ENCODE results near the gene TRERF1. TPM values are rescaled to one million over a fixed set of nuclear protein-coding genes. Genes with fewer than 3 reads are reported as not detected.
"Not testable (repeated sequence)": the region's sequence is repeated elsewhere in the genome, so short reads cannot be mapped to it uniquely, and the experiment has no call there.

TRERF1 gene
- total RNA-seq: 1 to 10 TPM; 3.4 to 5.6 TPM
- long read RNA-seq, donor 1, partial matches to known transcripts: 0 of 2 reads
- long read RNA-seq, donor 1, other reads (novel, unspliced or antisense): 2 of 2 reads
- long read RNA-seq, donor 2, partial matches to known transcripts: 1 of 4 reads
- long read RNA-seq, donor 2, other reads (novel, unspliced or antisense): 3 of 4 reads

GRCh38 chr6:42451333-42452170 lies at the start of gene TRERF1:
Gene TRERF1, minus strand, starts transcription at chr6:42451926. Its CDS starts 182,336 bp downstream, at chr6:42269590.
- intact Hi-C loops (cut with DNase I): no loop called here
- DNase-seq (ENCODE audit: low spot score): no peak

- DNase-seq (ENCODE audit: low spot score): no peak
- intact Hi-C loops (cut with DNase I): no loop called here
Observed at GRCh38 chr6:42498473-42499128, 46.9 kb upstream of the TRERF1 start.

- DNase-seq (ENCODE audit: low spot score): no peak
- intact Hi-C loops (cut with DNase I): no loop called here
Observed at GRCh38 chr6:42493914-42494539, 42.3 kb upstream of the TRERF1 start.

GRCh38 chr6:42488129-42488528 lies 36.4 kb upstream of the TRERF1 start:
- DNase-seq (ENCODE audit: low spot score): no peak

GRCh38 chr6:42484261-42484660 lies 32.5 kb upstream of the TRERF1 start:
- no peak for DNase-seq (ENCODE audit: low spot score)
- intact Hi-C loops (cut with DNase I): no loop called here

More at GRCh38 chr6:42488129-42488528, 36.4 kb upstream of the TRERF1 start:
- intact Hi-C loops (cut with DNase I): no loop called here

- intact Hi-C loops (cut with DNase I): no loop called here
- no peak for DNase-seq (ENCODE audit: low spot score)
Observed at GRCh38 chr6:42482174-42482573, 30.4 kb upstream of the TRERF1 start.

GRCh38 chr6:42471714-42472113 lies 20.0 kb upstream of the TRERF1 start:
- no peak for DNase-seq (ENCODE audit: low spot score)
- intact Hi-C loops (cut with DNase I): no loop called here

- no peak for DNase-seq (ENCODE audit: low spot score)
- intact Hi-C loops (cut with DNase I): no loop called here
Observed at GRCh38 chr6:42471142-42471541, 19.4 kb upstream of the TRERF1 start.

GRCh38 chr6:42468273-42468672 lies 16.5 kb upstream of the TRERF1 start:
- intact Hi-C loops (cut with DNase I): no loop called here
- no peak for DNase-seq (ENCODE audit: low spot score)

- intact Hi-C loops (cut with DNase I): no loop called here
- no peak for DNase-seq (ENCODE audit: low spot score)
Observed at GRCh38 chr6:42467651-42468050, 15.9 kb upstream of the TRERF1 start.

- DNase-seq (ENCODE audit: low spot score); intact Hi-C loops (cut with DNase I): not testable (repeated sequence)
Observed at GRCh38 chr6:42466470-42466869, 14.7 kb upstream of the TRERF1 start.

- intact Hi-C loops (cut with DNase I): no loop called here
Observed at GRCh38 chr6:42462474-42462972, 10.8 kb upstream of the TRERF1 start.

GRCh38 chr6:42460883-42461282 lies 9.2 kb upstream of the TRERF1 start:
- intact Hi-C loops (cut with DNase I): no loop called here
- DNase-seq (ENCODE audit: low spot score): no peak

More at GRCh38 chr6:42462474-42462972, 10.8 kb upstream of the TRERF1 start:
- no peak for DNase-seq (ENCODE audit: low spot score)

GRCh38 chr6:42459888-42460287 lies 8.2 kb upstream of the TRERF1 start:
- intact Hi-C loops (cut with DNase I): no loop called here
- DNase-seq (ENCODE audit: low spot score): no peak

- DNase-seq (ENCODE audit: low spot score): peak; percentile 85
- intact Hi-C loops (cut with DNase I): no loop called here
Observed at GRCh38 chr6:42454428-42454791, 2.7 kb upstream of the TRERF1 start.

GRCh38 chr6:42453654-42454427 lies 2.1 kb upstream of the TRERF1 start:
- intact Hi-C loops (cut with DNase I): no loop called here
- peak; percentile 86 for DNase-seq (ENCODE audit: low spot score)

GRCh38 chr6:42453031-42453653 lies 1.4 kb upstream of the TRERF1 start:
- intact Hi-C loops (cut with DNase I): no loop called here

GRCh38 chr6:42452171-42453030 lies 675 bp upstream of the TRERF1 start:
- intact Hi-C loops (cut with DNase I): no loop called here
- DNase-seq (ENCODE audit: low spot score): peak; percentile 88

More at GRCh38 chr6:42453031-42453653, 1.4 kb upstream of the TRERF1 start:
- peak; percentile 95 for DNase-seq (ENCODE audit: low spot score)

All from posterior vena cava (tissue), 2 donors.